ENCODE results near the gene ZNF862.
"Not testable (repeated sequence)": the region's sequence is repeated elsewhere in the genome, so short reads cannot be mapped to it uniquely, and the experiment has no call there.

ZNF862 gene

GRCh38 chr7:149824748-149825566, 13.2 kb upstream of the ZNF862 start:
- no peak for DNase-seq (ENCODE audit: low read depth in 2 of 2)

- DNase-seq (ENCODE audit: low read depth in 2 of 2): no peak
Observed at GRCh38 chr7:149825567-149826343, 12.4 kb upstream of the ZNF862 start.

GRCh38 chr7:149826344-149827088, 11.7 kb upstream of the ZNF862 start:
- no peak for DNase-seq (ENCODE audit: low read depth in 2 of 2)

GRCh38 chr7:149827089-149827981, 10.8 kb upstream of the ZNF862 start:
- no peak for DNase-seq (ENCODE audit: low read depth in 2 of 2)

GRCh38 chr7:149828357-149829309, 9.5 kb upstream of the ZNF862 start:
- no peak for DNase-seq (ENCODE audit: low read depth in 2 of 2)

- not testable (repeated sequence) for DNase-seq (ENCODE audit: low read depth in 2 of 2)
Observed at GRCh38 chr7:149830527-149830926, 7.6 kb upstream of the ZNF862 start.

- no peak for DNase-seq (ENCODE audit: low read depth in 2 of 2)
Observed at GRCh38 chr7:149830997-149831740, 7.0 kb upstream of the ZNF862 start.

- no peak for DNase-seq (ENCODE audit: low read depth in 2 of 2)
Observed at GRCh38 chr7:149831741-149832219, 6.4 kb upstream of the ZNF862 start.

- no peak for DNase-seq (ENCODE audit: low read depth in 2 of 2)
Observed at GRCh38 chr7:149832332-149833041, 5.7 kb upstream of the ZNF862 start.

GRCh38 chr7:149833495-149834130, 4.6 kb upstream of the ZNF862 start:
- DNase-seq (ENCODE audit: low read depth in 2 of 2): no peak

- DNase-seq (ENCODE audit: low read depth in 2 of 2): no peak
Observed at GRCh38 chr7:149834601-149835000, 3.6 kb upstream of the ZNF862 start.

- no peak for DNase-seq (ENCODE audit: low read depth in 2 of 2)
Observed at GRCh38 chr7:149836434-149836833, 1.7 kb upstream of the ZNF862 start.

GRCh38 chr7:149837564-149838223, 481 bp upstream of the ZNF862 start:
- DNase-seq (ENCODE audit: low read depth in 2 of 2): no peak

GRCh38 chr7:149838992-149839408, 825 bp downstream of the ZNF862 start:
- DNase-seq (ENCODE audit: low read depth in 2 of 2): no peak

GRCh38 chr7:149839933-149840332, 1.8 kb downstream of the ZNF862 start:
- no peak for DNase-seq (ENCODE audit: low read depth in 2 of 2)

- DNase-seq (ENCODE audit: low read depth in 2 of 2): no peak
Observed at GRCh38 chr7:149843566-149843965, 5.4 kb downstream of the ZNF862 start.

GRCh38 chr7:149844445-149844844, 6.3 kb downstream of the ZNF862 start:
- no peak for DNase-seq (ENCODE audit: low read depth in 2 of 2)

Measured in stimulated activated CD8-positive, alpha-beta memory T cell treated with anti-CD3 and anti-CD28 coated beads, Interleukin-2, amount 100 ng/mL, for 1 hour (primary cell).